Measurements from ENCODE around the gene KCNK3.

DNA sequence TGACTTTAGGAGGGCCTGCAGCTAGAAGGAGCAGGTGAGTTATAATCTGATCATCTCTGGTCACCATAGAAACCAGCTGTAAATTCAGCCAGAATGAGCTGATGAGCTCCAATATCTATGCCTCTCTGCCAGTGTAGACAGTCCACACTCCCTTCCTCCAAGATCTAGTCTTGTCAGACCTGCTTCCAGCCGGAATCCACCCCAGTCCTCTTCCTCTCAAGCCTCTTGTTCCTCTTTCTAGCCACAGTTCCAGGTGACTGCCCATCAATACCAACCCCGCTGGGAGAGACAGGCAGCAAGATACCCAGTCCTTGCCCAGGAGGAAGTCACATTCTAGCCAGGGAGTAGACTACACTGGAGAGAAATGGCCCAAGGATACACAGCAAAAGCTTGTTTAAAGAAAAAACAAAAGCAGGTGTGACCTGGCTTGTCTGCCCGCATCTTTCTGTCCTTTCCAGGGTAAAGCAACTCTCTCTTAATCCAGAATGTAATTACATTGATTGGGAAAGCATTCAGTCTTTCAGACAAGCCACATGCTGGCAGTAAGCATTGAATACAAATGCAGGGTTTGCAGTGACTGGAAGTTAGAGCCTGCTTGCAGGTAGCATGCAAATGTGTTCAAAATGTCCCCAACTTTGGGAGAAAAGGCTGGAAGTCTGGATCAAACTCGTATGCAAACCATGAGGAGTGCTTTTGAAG lies 62.6 kb downstream of the KCNK3 start:
- TF ChIP-seq, protein P1, sequence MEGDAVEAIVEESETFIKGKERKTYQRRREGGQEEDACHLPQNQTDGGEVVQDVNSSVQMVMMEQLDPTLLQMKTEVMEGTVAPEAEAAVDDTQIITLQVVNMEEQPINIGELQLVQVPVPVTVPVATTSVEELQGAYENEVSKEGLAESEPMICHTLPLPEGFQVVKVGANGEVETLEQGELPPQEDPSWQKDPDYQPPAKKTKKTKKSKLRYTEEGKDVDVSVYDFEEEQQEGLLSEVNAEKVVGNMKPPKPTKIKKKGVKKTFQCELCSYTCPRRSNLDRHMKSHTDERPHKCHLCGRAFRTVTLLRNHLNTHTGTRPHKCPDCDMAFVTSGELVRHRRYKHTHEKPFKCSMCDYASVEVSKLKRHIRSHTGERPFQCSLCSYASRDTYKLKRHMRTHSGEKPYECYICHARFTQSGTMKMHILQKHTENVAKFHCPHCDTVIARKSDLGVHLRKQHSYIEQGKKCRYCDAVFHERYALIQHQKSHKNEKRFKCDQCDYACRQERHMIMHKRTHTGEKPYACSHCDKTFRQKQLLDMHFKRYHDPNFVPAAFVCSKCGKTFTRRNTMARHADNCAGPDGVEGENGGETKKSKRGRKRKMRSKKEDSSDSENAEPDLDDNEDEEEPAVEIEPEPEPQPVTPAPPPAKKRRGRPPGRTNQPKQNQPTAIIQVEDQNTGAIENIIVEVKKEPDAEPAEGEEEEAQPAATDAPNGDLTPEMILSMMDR (IDR thresholded peaks at IDR 0.05): no peak
- no peak for TF ChIP-seq EP300 (IDR thresholded peaks at IDR 0.05)
- TF ChIP-seq POLR2A (IDR thresholded peaks at IDR 0.05): no peak

Data from ovary (tissue), 3 donors.